GM19023 (cell line): ENCODE results near the gene INPP5D.
A peak's percentile ranks its signal among the peaks of the same experiment; 100 is the strongest.
"Not testable (repeated sequence)": the region's sequence is repeated elsewhere in the genome, so short reads cannot be mapped to it uniquely, and the experiment has no call there.

Experiments used
- ATAC-seq: cut with Tn5 transposase; IDR thresholded peaks from one replicate; pipeline ENCODE4 v1.9.1; 2021; ENCODE audit warnings: mild to moderate bottlenecking, moderate library complexity; ENCODE audit not compliant: unreplicated experiment

Gene INPP5D

DNA sequence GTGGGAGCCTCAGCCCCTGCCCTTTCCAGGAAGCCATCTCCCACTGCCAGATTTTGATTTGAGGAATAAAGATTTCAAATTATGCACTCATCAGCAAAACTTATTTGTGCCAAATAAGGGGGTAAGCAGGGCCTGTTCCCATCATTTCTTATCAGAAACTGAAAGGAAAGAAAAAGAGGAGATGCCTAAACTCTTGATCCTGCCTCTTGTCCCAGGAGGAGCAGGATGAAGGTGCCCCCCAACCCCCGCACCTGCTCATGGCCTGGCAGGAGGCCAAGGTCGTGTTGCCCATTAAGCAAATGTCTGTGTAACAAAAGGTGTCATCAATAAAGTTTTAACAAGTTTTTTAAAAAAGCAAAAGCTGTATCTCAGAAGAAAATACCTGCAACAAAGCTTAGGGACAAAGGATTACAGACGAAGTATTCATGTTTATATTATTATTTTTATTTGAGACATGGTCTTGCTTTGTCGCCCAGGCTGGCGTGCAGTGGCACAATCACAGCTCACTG lies 80.0 kb downstream of the INPP5D start:
- no peak for ATAC-seq

DNA sequence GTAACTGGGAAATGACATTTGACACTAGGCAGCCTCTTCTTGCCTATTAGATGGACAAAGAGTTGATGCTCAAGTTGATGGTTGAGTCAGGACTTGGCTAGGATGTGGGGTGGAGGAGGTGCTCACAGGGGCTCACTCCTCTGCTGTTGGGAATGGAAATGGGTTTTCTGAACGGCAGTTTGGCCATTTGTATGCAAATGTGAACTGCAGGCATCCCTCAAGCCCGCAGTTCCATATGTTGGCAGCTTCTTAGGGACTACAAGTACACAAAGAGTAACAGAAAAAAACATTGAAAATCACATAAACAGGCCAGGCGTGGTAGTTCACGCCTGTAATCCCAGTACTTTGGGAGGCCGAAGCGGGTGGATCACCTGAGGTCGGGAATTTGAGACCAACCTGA lies 80.8 kb downstream of the INPP5D start:
- ATAC-seq, result no peak

DNA sequence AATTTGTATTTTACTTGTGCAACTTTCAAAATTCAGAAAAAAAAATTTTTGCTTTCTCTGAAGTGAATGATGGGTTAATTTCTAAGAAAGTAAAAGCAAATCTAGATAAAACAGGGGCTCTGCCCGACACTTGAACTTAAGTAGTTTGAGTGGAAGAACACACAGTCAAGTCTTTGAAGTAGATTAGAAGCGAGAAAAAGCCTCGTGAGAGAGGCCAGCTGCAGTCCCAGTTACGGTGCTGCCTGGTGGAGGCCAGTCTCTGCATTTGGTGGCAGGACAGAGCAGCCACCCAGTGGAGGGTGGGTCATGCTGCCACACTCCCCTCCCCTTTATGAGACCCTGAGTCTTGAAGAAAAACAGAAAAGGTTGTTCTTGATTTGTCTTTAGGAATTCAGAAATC lies 81.8 kb downstream of the INPP5D start:
- ATAC-seq, result no peak

DNA sequence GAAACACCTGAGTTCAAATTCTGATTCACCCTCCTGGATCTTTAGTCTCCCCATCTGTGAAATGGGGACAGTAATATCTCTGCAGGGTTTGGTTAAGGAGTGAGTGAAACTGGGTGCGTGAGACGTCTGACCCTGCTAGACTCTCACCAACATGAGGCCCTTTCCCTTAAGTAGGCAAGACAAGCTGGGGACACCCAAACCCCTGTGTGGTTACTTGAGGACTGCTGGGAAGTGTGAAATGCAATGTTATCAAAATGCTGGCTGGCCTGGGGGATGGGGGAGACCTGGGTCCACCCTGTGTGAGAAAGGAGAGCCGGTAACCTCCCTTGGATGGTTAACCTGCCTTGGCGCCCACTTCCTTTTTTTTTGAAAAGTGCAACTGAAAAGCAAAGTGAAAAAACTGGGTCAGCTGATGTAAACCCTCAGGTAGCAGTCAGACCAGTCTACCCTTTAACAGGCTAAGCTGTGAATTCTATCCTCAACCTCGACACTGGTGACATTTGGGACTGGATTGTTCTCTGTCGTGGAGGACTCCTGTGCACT lies 82.3 kb downstream of the INPP5D start:
- peak; percentile 84 for ATAC-seq

DNA sequence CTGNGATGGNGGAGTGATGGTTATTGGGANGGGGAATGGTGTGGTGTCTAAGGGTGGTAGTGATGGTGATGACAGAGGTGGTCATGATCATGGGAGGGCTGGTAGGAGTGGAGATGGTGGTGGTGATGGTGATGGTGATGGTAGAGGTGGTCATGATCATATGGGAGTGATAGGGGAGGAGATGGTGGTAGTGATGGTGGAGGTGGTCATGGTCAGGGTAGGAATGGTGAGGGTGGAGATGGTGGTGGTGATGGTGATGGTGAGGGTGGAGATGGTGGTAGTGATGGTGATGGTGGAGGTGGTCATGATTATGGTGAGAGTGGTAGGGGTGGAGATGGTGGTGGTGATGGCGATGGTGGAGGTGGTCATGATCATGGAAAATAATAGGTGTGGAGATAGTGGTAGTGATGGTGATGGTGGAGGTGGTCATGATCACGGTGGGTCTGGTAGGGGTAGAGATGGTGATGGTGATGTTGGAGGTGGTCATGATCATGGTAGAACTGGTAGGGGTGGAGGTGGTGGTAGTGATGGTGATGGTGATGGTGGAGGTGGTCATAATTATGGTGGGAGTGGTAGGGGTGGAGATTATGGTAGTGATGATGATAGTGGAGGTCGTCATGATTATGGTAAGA lies 83.7 kb downstream of the INPP5D start:
- no peak for ATAC-seq

DNA sequence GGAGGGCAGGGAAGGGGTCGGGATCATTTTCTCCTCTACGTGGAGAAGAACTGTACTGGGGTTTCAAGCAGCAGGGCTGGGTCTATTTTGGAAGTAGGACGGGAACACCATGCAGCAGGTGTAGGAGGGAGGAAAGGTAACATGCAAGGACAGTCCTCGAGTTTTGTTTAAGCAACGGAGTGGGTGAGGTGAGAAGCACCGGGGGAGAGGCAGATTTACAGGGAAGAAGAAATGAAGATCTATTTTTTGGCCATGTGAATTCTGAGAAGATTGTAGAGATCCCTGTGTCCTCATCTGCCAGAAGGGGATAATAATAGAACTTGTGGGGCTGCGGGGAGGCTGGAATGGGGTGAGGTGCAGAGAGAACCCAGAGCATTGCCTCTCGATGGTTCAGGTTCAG lies 85.6 kb downstream of the INPP5D start:
- ATAC-seq, result no peak

DNA sequence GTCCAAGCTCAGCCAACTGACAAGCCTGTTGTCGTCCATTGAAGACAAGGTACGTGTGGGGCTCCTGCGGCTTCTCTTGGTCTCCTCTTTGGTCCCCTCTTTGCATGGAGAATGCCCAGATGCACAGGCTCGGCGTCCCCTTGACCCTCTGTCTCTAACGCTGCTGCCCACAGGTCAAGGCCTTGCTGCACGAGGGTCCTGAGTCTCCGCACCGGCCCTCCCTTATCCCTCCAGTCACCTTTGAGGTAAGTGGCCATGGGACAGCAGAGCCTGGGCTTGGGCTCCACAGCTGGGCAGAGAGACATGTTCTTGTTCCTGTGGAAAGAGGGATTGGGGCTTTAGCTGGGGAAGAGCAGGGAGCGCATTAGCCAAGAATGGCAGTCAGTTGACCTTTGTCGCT lies 86.1 kb downstream of the INPP5D start:
- no peak for ATAC-seq

DNA sequence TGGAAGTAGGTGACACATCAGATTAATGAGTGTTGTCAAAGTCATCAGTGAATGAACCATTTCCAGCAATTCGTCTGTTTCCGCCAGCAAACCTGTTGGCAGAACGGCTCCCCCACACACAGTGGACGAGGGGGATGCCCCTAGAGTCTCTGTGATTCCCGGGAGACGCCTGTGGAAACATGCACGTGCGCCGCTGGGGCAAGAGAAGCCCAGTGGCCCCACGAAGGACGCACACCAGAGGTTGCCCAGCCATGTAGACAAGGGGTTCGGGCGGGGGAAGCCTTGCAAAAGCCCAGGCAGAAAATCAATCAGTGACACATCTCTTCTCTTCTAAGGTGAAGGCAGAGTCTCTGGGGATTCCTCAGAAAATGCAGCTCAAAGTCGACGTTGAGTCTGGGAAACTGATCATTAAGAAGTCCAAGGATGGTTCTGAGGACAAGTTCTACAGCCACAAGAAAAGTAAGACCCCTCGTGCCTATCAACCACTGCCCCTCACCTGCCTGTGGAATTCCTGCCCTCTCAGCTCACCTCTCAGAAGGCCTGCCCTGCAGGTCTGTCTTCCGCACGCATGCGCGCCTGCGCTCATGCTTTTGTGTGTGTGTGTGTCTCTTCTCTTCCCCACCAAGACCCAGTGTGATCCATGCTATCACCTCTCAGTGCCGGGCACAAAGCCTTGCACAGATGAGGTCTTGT lies 87.1 kb downstream of the INPP5D start:
- no peak for ATAC-seq

DNA sequence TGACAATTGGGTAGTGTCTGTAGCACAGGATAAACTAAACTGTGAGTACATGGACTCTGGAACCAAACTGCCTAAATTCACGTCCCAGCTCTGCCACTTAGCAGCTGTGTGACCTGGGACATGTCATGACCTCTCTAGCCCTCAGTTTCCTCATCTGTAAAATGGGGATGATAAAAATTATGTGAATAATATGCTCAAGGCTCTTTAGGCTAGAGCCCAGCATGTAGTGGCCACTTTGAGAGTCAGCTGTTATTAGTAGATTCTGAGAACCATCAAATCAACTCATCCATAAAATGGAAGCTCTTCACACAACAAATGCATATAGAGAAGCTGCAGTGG lies 87.7 kb downstream of the INPP5D start:
- no peak for ATAC-seq

DNA sequence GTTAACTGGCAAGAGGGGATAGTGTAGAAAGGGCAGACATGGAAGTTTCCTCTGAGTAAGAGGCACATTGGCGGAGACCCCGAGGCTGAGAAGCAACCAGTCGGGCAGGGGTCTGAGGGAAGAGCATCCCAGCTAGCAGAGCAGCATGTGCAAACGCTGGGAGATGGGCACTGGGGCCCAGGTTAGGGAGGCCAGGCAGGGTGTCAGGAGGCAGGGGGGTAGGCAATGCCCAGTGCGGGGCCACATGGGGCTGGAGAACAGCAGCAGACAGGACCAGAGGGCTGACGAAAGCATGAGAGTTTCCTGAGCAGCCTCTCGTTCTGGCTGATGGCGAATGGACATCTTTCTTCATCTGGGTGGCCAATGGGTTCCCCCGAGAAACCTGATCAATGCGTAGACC lies 88.2 kb downstream of the INPP5D start:
- ATAC-seq, result no peak

DNA sequence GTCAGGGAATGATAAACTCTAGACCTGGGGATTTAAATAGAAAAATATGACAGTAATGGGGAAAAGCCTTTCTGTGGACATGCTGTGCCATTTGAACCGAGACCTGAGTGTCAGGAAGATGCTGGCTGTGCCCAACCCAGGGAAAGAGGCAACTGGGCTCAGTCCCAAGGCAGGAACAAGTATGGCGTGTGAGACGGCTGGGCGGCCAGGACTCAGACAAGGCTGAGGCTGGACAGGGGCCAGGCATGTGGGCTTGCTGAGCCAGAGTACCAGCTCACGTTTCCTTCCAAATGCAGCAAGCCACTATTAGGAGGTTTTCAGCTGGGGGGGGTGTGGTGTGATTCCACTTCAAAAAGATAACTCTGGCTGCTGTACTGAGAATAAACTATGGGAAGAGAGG lies 92.4 kb downstream of the INPP5D start:
- no peak for ATAC-seq

DNA sequence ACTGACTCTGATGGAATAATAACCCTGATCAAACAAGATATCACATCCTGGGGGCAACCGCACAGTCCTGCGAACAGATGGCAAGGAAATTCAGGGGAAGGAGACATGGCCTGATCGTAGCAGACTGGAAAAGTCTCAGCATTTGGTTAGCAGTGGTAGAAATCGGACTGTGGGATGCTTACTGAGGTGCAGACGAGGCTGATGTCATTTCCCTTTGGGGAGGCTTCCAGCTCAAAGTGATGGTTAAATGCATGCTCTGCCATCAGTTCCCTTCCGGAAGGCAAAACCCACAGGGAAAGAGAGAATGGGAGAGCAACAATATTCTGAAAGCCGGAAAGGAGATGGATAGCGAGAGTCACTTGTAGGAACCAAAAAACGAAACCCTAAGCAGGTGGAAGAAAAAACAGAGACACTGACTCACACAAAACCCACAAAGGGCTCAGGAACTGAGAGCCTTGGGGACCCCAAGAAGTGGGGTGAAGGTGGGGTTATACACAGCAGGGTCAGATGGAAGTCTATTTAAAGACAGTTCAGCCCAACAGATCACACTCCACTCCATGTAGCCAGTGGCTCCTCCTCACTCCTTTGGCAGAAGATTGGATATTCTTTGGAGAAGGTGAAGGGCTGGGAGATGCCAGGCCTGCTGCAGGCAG lies 93.1 kb downstream of the INPP5D start:
- no peak for ATAC-seq

DNA sequence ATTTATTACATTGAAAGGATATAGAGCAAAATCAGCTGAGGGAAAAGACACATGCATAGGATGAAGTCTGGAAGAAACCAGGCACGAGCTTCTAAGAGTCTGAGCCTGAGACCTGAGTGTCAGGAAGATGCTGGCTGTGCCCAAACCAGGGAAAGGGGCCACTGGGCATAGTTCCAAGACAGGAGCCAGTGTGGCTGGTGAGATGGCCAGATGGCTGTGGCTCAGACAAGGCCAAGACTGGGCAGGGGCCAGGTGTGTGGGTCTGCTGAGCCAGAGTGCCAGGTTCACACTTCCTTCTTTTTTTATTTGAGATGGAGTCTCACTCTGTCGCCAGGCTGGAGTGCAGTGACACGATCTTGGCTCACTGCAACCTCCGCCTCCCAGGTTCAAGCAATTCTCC lies 95.9 kb downstream of the INPP5D start:
- no peak for ATAC-seq

DNA sequence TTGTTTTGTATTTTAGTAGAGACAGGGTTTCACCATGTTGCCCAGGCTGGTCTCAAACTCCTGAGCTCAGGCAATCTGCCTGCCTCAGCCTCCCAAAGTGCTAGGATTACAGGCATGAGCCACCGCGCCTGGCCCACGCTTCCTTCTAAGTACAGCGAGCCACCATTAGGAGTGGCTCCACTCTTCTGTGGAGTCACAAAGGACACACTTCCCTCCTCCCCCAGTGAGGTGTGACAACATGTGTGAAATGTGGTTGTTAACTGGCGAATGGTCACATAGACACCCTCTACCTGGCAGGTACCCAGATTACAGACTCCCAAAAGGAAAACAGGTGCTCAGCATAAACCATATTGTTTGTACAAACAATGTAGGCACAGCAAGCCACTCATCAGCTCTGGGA lies 96.3 kb downstream of the INPP5D start:
- not testable (repeated sequence) for ATAC-seq

DNA sequence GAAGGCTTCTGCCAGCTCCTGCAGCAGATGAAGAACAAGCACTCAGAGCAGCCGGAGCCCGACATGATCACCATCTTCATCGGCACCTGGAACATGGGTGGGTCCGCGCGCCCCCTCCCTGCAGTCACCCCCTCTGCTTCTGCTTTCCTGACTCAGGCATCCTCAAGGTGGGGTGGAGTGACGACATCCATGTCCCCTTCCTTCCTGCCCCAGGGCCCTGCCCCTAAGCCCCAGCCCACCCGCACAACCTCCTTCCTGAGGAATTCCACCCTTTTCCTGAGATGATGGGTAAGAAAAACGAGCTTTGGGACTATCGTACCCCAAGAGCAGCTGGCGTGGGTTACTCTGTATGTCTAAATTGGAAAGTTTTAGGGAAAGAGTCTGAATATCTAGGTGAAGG lies 101.6 kb downstream of the INPP5D start:
- ATAC-seq, result no peak

DNA sequence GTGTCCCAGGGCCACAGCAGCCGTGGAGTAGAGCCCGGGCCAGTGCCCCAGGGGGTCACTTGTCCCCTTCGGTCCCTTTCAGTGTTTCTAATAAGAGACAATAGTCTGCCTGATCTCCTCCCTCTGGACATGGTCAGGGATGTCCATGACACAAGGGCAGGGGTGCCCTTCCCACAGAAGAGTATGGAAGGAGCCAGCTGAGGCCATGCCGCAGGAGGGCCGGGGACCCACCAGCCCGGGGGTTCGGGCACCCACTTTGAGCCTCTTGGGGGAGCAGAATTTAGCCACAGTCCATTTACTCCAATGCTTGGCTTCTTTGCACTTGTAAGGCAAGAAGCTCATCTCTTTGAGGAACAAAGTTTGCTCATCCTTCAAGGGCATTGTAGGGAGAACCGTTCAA lies 102.6 kb downstream of the INPP5D start:
- ATAC-seq, result no peak

DNA sequence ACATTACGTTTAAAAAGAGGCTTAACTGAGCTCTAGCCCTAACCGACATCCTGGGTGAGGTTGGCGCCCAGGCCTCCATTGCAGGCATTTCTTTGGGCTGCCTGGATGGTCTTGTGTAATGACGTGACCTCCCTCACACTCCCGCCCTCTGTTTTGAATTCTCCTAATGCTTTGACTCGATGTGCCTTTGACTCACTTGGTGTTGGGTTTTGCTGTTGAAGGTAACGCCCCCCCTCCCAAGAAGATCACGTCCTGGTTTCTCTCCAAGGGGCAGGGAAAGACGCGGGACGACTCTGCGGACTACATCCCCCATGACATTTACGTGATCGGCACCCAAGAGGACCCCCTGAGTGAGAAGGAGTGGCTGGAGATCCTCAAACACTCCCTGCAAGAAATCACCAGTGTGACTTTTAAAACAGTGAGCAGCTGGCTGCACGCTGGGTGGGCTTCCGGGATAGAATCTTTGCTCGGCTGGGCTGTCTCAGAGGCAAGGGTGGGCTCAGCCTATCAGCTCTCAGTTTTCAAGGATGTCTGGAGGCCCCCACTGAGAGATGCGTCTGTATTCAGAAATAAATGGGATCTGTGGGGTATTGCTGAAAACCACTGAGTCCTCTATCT lies 103.5 kb downstream of the INPP5D start:
- ATAC-seq, result no peak

DNA sequence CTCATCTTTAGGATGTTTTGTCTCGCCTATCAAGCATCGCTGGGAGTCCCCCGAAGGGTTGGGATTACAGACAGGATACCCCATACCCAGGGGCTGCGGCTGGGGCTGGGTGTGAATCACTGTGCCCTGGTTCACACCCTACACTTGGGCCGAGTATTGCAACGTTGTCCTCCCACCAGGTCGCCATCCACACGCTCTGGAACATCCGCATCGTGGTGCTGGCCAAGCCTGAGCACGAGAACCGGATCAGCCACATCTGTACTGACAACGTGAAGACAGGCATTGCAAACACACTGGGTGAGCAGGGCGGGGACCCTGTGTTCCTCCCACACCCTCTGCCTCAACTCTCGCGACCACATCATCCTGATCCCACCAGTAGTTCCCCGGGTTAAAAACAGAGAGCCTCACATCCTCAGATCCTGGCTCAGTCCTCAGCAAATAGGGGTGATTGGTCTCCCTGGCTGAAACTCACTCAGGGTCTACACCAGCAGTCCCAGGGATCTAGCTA lies 104.0 kb downstream of the INPP5D start:
- no peak for ATAC-seq

DNA sequence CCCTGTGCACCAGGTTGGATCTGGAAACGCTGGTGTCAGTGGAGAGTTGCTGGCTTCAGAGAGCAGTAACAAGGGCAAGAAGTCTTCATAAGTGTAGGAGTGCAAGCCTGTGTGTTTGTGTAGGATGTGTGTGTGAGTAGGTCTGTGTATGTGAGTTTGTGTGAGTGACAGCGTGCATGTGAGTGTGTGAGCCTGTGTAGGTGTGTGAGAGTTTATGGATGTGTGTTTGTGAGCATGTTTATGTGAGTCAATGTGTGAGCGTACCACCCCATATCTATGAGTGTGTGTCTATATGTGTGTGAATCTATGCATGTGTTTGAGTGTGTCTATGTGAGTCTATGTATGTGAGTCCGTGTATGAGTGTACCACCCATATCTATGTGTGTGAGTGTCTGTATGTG lies 104.8 kb downstream of the INPP5D start:
- ATAC-seq, result no peak

DNA sequence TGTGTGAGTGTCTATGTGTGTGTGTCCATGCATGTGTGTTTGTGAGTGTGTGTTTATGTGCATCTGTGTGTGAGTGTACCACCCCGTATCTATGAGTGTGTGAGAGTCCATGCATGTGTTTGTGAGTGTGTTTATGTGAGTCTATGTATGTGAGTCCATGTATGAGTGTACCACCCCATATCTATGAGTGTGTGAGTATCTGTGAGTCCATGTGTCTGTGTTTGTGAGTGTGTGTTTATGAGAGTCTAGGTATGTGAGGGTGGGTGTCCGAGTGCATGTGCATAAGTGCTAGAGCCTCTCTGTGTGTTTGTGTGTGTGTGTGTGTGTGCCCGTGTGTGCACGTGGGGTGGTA lies 105.4 kb downstream of the INPP5D start:
- no peak for ATAC-seq

DNA sequence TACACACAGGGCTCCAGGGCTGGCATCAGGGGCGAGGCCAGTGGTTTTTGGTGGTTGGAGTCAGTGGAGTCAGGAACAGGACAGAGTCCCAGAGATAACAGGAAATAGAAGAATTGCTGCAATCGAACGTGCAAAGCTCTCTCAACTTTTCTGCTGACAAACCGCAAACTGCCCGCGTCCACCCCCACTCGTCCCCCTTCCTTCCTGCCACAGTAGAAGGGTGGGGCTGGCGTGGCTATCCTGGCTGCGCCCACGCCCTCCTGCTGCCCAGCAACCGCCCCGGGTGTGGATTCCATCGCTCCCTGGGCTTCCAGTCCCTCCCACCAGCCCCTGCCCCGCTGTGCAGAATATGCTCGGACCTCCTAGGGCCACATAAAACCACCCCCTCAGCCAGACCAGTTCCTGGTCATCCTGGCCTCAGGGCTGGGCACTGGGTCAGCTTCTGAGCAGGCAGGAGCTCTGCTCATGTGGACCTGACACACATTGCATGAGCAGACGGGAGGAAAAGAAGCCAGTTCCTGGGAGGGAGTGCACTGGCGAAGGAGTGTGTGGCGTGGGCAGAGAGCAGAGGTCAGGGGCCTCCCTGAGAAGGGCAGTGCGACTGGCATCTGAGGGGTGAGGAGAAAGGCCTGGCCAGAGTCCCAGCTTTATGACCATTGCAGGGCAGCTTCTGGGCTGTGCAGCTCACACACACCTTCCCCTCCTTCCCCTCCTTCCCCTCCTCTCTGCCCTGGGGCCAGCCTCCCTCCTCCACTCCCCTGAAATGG lies 105.9 kb downstream of the INPP5D start:
- ATAC-seq, result no peak
